Airway epithelial cell (primary cell): Measurements from ENCODE around the gene MRPL3. TPM values are rescaled to one million over a fixed set of nuclear protein-coding genes. Genes with fewer than 3 reads are reported as not detected.

Source experiments
- total RNA-seq: library from RNA; depleted of rRNA; stranded (reverse); fragments of >200 nt; gene quantifications from 2 replicates; pipeline ENCODE4 v1.2.3, GENCODE V29; 2015

The MRPL3 gene
- 134 and 165 TPM in 2 replicates for total RNA-seq

DNA sequence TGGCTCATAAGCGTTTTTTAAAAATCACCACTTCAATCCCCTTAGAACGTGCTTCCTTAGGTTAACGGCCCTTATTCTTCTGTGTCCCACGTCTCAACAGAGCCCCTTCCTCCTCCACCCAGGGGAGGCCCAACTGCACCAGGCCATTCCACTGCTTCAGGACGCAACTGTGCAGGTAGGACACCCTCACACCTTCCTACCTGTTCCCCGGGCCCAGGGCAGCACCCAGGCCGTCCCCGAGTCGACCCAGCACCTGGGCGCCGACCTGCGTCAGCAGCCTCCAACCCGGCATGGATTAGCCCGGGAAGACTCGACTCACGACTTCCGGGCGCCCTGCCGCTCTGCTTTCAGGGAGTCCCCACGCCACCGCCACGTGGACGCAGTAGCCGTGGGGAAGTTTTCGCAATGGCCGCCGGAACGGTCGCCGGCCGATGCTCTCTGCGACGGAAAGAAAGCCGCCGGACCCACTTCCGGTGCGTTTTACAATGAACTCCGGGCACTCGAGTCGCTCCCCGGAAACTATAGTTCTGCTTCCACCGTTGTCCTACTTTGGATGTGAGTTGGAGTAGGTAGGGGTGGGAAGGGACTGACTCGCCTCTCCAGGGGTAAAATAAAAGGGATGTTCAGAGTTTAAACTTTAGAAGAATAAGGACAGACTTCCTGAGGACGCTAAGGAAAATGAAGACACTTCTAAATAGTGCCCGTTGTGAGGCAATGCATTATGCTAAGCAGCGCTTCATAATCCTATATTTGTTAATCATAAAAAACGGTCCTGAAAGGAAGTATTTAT is at the start of gene MRPL3:
Gene MRPL3 (minus strand): TSS at position 442 of the 790 bp plus-strand sequence. CDS start 150 bp downstream, at position 292.

Other genes with a start within 250 kb of the MRPL3 start
- 7.1 and 7.2 TPM in 2 replicates for gene NUDT16, start 121.2 kb downstream of the MRPL3 start, total RNA-seq